Measurements from ENCODE around the gene CHRNA10. TPM values are rescaled to one million over a fixed set of nuclear protein-coding genes. Genes with fewer than 3 reads are reported as not detected.
A peak's percentile ranks its signal among the peaks of the same experiment; 100 is the strongest.

The CHRNA10 gene, protein sequence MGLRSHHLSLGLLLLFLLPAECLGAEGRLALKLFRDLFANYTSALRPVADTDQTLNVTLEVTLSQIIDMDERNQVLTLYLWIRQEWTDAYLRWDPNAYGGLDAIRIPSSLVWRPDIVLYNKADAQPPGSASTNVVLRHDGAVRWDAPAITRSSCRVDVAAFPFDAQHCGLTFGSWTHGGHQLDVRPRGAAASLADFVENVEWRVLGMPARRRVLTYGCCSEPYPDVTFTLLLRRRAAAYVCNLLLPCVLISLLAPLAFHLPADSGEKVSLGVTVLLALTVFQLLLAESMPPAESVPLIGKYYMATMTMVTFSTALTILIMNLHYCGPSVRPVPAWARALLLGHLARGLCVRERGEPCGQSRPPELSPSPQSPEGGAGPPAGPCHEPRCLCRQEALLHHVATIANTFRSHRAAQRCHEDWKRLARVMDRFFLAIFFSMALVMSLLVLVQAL
- total RNA-seq (ENCODE audit: low replicate concordance), result 0.57 and 1.1 TPM in 2 replicates

DNA sequence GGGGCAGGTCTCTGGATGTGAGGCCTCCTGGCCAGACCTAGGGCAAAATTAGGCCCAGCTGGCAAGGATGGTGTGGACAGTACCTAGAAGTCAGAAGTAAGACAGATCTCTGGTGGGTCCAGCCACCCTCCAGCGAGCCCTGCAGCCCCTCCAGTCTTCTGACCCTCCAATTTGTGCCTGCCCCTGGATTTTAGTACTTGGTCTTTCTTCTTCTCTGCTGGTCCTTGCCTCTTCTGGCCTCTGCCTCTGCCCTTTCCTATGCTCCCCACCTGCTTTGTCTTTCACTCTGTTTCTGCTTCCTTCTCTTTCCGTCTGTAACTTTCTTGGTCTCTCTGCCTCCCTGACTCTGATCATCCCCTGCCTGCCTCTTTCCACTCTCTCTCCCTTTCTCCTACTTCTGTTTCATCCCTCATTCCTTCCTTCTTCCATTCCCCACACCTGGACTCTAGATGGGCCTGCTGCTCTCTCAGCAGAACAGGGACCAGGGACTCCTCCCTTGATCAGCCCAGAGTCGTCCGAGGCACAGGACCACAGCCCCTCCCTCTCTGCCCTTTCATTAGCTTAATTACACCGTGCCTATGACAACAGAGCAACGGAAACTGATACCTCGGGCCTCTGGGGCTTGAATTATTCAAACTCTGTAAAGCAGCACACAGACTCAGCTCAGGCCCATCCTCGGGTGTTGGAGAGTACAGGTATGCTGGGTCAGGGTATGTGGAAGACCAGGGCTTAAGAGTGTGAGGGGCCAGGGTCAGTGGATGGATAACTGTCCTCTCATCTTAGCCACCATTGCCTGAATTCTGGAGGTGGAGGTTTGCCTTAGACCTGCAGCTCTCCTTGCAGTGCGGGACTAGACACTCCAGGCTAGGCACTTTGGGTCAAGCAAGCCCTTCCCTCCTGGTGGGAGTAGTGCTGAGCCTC lies at the start of gene CHRNA10:
Gene CHRNA10, minus strand, starts transcription at position 51 of the 921 bp plus-strand sequence. CDS start 72 bp downstream, outside the sequence.
- TF ChIP-seq, protein P1, sequence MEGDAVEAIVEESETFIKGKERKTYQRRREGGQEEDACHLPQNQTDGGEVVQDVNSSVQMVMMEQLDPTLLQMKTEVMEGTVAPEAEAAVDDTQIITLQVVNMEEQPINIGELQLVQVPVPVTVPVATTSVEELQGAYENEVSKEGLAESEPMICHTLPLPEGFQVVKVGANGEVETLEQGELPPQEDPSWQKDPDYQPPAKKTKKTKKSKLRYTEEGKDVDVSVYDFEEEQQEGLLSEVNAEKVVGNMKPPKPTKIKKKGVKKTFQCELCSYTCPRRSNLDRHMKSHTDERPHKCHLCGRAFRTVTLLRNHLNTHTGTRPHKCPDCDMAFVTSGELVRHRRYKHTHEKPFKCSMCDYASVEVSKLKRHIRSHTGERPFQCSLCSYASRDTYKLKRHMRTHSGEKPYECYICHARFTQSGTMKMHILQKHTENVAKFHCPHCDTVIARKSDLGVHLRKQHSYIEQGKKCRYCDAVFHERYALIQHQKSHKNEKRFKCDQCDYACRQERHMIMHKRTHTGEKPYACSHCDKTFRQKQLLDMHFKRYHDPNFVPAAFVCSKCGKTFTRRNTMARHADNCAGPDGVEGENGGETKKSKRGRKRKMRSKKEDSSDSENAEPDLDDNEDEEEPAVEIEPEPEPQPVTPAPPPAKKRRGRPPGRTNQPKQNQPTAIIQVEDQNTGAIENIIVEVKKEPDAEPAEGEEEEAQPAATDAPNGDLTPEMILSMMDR (IDR thresholded peaks at IDR 0.05; ENCODE audit: insufficient read depth, low read length), result no peak
- H3K4me3 ChIP-seq (ENCODE audit: low read depth, low read length), result no peak within 1 kb of the TSS

DNA sequence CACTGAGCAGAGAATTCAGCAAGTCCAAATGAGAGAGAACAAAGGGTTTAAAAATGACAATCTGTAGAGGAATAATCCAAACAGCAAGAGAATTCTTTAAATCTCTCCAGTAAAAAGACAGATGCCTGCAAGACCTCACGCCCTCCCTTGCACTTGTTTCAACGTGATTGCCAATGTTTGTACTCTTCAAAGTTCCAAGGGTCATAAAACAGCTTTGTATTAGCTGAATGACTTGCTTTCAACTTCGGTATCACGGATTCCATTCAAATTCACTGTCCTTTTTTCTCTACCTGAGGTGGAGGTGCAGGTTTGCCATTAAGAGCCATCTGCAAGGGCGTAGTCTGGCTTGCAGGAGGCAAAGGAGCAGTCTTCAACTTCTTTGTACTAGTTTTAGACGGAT lies 41.1 kb upstream of the CHRNA10 start:
- no peak overlapping the region for H3K4me3 ChIP-seq (ENCODE audit: low read depth, low read length)
- no peak for DNase-seq (ENCODE audit: low read depth)
- TF ChIP-seq, protein P1 (IDR thresholded peaks at IDR 0.05; ENCODE audit: insufficient read depth, low read length), result no peak

More for the DNA sequence above, at the start of gene CHRNA10:
- DNase-seq (ENCODE audit: low read depth), result no peak

DNA sequence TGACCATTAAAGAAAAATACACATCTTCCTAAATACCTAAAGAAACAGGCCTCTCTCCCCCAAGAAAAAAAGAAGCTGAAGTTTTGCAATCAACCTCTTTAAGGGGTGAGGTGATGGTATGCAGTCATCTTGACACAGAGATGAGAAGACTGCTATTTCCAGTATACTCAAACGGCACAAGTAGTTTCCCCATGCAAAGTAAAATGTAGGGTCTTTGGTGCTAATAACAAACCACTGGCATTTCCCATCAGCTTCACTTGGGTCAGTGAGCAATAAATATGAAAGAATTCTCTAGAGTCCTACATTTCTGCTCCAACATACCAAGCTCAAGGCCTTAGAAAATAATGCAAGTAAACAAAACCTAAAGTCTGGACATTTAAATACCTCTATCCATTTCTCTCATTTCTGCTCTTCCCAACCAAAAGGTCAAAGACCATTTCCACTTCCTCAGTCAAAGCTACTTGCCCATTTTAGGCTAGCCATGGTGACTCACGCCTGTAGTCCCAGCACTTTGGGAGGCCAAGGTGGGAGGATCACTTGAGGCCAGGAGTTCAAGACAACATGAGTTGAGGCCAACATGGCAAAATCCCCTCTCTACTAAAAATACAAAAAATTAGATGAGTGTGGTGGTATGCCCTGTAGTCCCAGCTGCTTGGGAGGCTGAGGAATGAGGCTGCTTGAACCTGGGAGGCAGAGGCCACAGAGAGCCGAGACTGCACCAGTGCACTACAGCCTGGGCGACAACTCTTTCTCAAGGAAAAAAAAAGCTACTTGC lies 39.5 kb upstream of the CHRNA10 start:
- no peak overlapping the region for H3K4me3 ChIP-seq (ENCODE audit: low read depth, low read length)
- TF ChIP-seq, protein P1 (IDR thresholded peaks at IDR 0.05; ENCODE audit: insufficient read depth, low read length), result no peak
- DNase-seq (ENCODE audit: low read depth), result no peak

DNA sequence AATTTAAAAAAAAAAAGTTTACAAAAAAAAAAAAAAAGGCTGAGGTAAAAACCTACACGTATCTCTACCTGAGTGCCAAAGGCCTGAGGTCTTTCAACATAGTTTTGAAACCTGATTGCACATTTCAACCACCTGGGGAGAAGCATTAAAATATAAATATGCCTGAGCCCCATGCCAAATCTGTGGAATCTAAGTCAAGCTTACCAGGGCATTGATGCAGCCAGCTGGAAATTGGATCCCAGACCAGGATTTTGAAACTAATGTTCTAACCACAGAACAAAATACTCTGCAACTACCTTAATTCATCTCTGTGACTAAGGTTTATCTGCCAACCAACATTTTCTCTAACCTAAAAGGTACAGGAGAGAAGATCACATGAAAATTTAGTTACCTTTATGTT lies 38.8 kb upstream of the CHRNA10 start:
- peak; percentile 25 for DNase-seq (ENCODE audit: low read depth)
- H3K4me3 ChIP-seq (ENCODE audit: low read depth, low read length), result no peak overlapping the region
- TF ChIP-seq, protein P1 (IDR thresholded peaks at IDR 0.05; ENCODE audit: insufficient read depth, low read length), result no peak

DNA sequence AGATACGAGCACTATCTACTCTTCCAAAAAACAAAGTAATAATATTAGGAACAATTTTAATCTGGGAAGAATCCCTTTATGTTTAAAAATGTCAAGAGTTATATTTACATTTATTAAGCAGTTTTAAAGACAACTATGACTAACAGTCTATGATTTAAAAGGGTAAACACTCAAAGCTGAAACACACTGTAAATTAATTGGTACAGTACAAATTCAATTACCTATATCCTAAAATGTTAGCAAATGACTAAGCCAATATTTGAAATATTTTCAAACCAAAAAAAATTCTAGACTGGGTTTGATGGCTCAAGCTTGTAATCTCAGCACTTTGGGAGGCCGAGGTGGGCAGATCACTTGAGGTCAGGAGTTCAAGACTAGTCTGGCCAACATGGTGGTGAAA lies 36.0 kb upstream of the CHRNA10 start:
- DNase-seq (ENCODE audit: low read depth), result no peak
- TF ChIP-seq, protein P1 (IDR thresholded peaks at IDR 0.05; ENCODE audit: insufficient read depth, low read length), result no peak
- H3K4me3 ChIP-seq (ENCODE audit: low read depth, low read length), result no peak overlapping the region

DNA sequence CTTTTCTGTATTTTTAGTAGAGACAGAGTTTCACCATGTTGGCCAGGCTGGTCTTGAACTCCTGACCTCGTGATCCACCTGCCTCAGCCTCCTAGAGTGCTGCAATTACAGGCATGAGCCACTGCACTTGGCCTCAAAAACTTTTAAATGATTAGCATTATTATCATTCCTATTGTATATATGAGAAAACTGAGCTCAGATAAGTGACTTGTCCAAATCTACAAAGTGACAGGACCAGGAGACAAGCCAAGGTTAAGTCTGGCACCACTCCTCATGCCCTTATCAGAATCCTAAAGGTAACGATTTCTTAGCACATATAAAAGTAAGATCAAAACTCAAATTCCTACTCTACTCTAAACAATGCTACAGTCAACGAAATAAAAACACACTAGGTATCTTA lies 32.2 kb upstream of the CHRNA10 start:
- TF ChIP-seq, protein P1 (IDR thresholded peaks at IDR 0.05; ENCODE audit: insufficient read depth, low read length), result no peak
- no peak overlapping the region for H3K4me3 ChIP-seq (ENCODE audit: low read depth, low read length)
- DNase-seq (ENCODE audit: low read depth), result no peak

Data from fibroblast of the aortic adventitia (primary cell).